H9 (cell line): ENCODE measurements around the gene GGT1. TPM values are rescaled to one million over a fixed set of nuclear protein-coding genes. Genes with fewer than 3 reads are reported as not detected.

ENCODE experiments used
- DNase-seq: peaks from one replicate; pipeline ENCODE4 v3.0.0-alpha.2; 2017
- H2AFZ ChIP-seq: one replicate; pipeline ENCODE4 v1.6.1; 2013; ENCODE audit warnings: mild to moderate bottlenecking, low read length, control low read depth, moderate library complexity
- H2AK5ac ChIP-seq: 2 replicates; pipeline ENCODE4 v1.6.1; 2013; ENCODE audit warnings: low read length, control low read depth, mixed read lengths; ENCODE audit not compliant: insufficient read length
- H2BK120ac ChIP-seq: one replicate; pipeline ENCODE4 v1.6.1; 2013; ENCODE audit warnings: low read depth, mild to moderate bottlenecking, low read length, control low read depth, inconsistent platforms; ENCODE audit not compliant: poor library complexity, severe bottlenecking
- H2BK12ac ChIP-seq: 2 replicates; pipeline ENCODE4 v1.6.1; 2013; ENCODE audit warnings: low read length, control low read depth, mixed read lengths, low read depth; ENCODE audit not compliant: insufficient read length
- H2BK15ac ChIP-seq: 2 replicates; pipeline ENCODE4 v1.6.1; 2013; ENCODE audit warnings: low read depth, low read length, control low read depth
- H2BK20ac ChIP-seq: one replicate; pipeline ENCODE4 v1.6.1; 2013; ENCODE audit warnings: low read depth, mild to moderate bottlenecking, low read length, control low read depth, inconsistent platforms; ENCODE audit not compliant: poor library complexity, severe bottlenecking
- H2BK5ac ChIP-seq: 2 replicates; pipeline ENCODE4 v1.6.1; 2013; ENCODE audit warnings: low read length, control low read depth, mixed read lengths; ENCODE audit not compliant: insufficient read length
- H3K14ac ChIP-seq: 2 replicates; pipeline ENCODE4 v1.6.1; 2013; ENCODE audit warnings: low read length, control low read depth; ENCODE audit not compliant: insufficient read depth
- H3K18ac ChIP-seq: 2 replicates; pipeline ENCODE4 v1.6.1; 2013; ENCODE audit warnings: low read depth, mild to moderate bottlenecking, mixed read lengths, low read length, control low read depth; ENCODE audit not compliant: insufficient read length
- H3K23ac ChIP-seq: 2 replicates; pipeline ENCODE4 v1.6.1; 2013; ENCODE audit warnings: low read length, control low read depth, mixed read lengths, low read depth; ENCODE audit not compliant: insufficient read length
- H3K23me2 ChIP-seq: 2 replicates; pipeline ENCODE4 v1.6.1; 2013; ENCODE audit warnings: low read depth, mild to moderate bottlenecking, mixed read lengths, low read length, control low read depth; ENCODE audit not compliant: insufficient read length, poor library complexity, severe bottlenecking
- H3K27ac ChIP-seq: 2 replicates; pipeline ENCODE4 v1.5.1; 2013; ENCODE audit warnings: low read length, control low read depth, mixed read lengths, low read depth; ENCODE audit not compliant: insufficient read length
- H3K27me3 ChIP-seq: 2 replicates; pipeline ENCODE4 v1.6.1; 2013; ENCODE audit warnings: low read length, control low read depth, inconsistent platforms; ENCODE audit not compliant: insufficient read depth
- H3K4ac ChIP-seq: 2 replicates; pipeline ENCODE4 v1.6.1; 2013; ENCODE audit warnings: low read depth, mild to moderate bottlenecking, control low read depth, inconsistent platforms, low read length, moderate library complexity
- H3K4me1 ChIP-seq: 2 replicates; pipeline ENCODE4 v1.6.1; 2013; ENCODE audit warnings: low read length, control low read depth, inconsistent platforms; ENCODE audit not compliant: insufficient read depth
- H3K4me2 ChIP-seq: 2 replicates; pipeline ENCODE4 v1.6.1; 2013; ENCODE audit warnings: low read length, control low read depth, mixed read lengths; ENCODE audit not compliant: insufficient read length, insufficient read depth
- H3K56ac ChIP-seq: 2 replicates; pipeline ENCODE4 v1.6.1; 2013; ENCODE audit warnings: low read depth, mild to moderate bottlenecking, mixed read lengths, low read length, control low read depth; ENCODE audit not compliant: insufficient read length
- H3K79me1 ChIP-seq: 2 replicates; pipeline ENCODE4 v1.6.1; 2013; ENCODE audit warnings: low read depth, mild to moderate bottlenecking, moderate library complexity, low read length, control low read depth, inconsistent platforms; ENCODE audit not compliant: insufficient read depth, poor library complexity, severe bottlenecking
- H3K79me2 ChIP-seq: 2 replicates; pipeline ENCODE4 v1.6.1; 2013; ENCODE audit warnings: low read length, control low read depth, inconsistent platforms; ENCODE audit not compliant: insufficient read depth
- H3K9ac ChIP-seq: 2 replicates; pipeline ENCODE4 v1.6.1; 2013; ENCODE audit warnings: low read length, control low read depth, mixed read lengths; ENCODE audit not compliant: insufficient read length; ENCODE audit errors: extremely low read depth
- H3K9me3 ChIP-seq: one replicate; pipeline ENCODE4 v1.6.1; 2013; ENCODE audit warnings: low read depth, low read length, inconsistent platforms; ENCODE audit not compliant: control insufficient read depth
- H3T11ph ChIP-seq: one replicate; pipeline ENCODE4 v1.6.1; 2013; ENCODE audit warnings: mild to moderate bottlenecking, low read length, control low read depth, inconsistent platforms
- H4K20me1 ChIP-seq: one replicate; pipeline ENCODE4 v1.6.1; 2013; ENCODE audit not compliant: control insufficient read depth, insufficient read length, insufficient read depth
- H4K5ac ChIP-seq: 2 replicates; pipeline ENCODE4 v1.6.1; 2013; ENCODE audit warnings: low read depth, mild to moderate bottlenecking, mixed read lengths, low read length, control low read depth; ENCODE audit not compliant: insufficient read length
- H4K8ac ChIP-seq: replicated peaks from 2 replicates; pipeline ENCODE4 v1.6.1; 2013; ENCODE audit warnings: low read length, control low read depth, mixed read lengths, low read depth; ENCODE audit not compliant: insufficient read length
- H4K91ac ChIP-seq: 2 replicates; pipeline ENCODE4 v1.6.1; 2013; ENCODE audit warnings: low read depth, mild to moderate bottlenecking, moderate library complexity, mixed read lengths, low read length, control low read depth; ENCODE audit not compliant: insufficient read length
- H3K27ac Mint-ChIP-seq, 3 experiments: 2 replicates in 2 of 3; 3 replicates in 1 of 3; pipeline ENCODE4 v1.8.0; 2020 to 2021; ENCODE audit warnings: mixed read lengths in 3 of 3, mild to moderate bottlenecking in 1 of 3, moderate library complexity in 1 of 3
- H3K27me3 Mint-ChIP-seq: 2 replicates; pipeline ENCODE4 v1.8.0; 2021; ENCODE audit warnings: low read depth, mild to moderate bottlenecking, moderate library complexity, mixed read lengths
- H3K36me3 Mint-ChIP-seq, 3 experiments: 2 replicates in 2 of 3; 3 replicates in 1 of 3; pipeline ENCODE4 v1.8.0; 2020 to 2021; ENCODE audit warnings: low read depth in 3 of 3, mixed read lengths in 3 of 3; ENCODE audit not compliant: insufficient read depth in 1 of 3
- H3K4me1 Mint-ChIP-seq, 2 experiments: 2 replicates each; pipeline ENCODE4 v1.8.0; 2020; ENCODE audit warnings: mixed read lengths in 2 of 2
- H3K4me3 Mint-ChIP-seq, 2 experiments: 2 replicates in 1 of 2; 3 replicates in 1 of 2; pipeline ENCODE4 v1.8.0; 2020 to 2021; ENCODE audit warnings: mild to moderate bottlenecking in 2 of 2, mixed read lengths in 2 of 2, moderate library complexity in 1 of 2
- H3K9me3 Mint-ChIP-seq, 2 experiments: 2 replicates in 1 of 2; 3 replicates in 1 of 2; pipeline ENCODE4 v1.8.0; 2020; ENCODE audit warnings: mild to moderate bottlenecking in 2 of 2, mixed read lengths in 2 of 2, moderate library complexity in 1 of 2
- WGBS: extraction: QIAGEN DNeasy Blood & Tissue Kit; methylation state at CpG from one replicate; pipeline ENCODE4 v1.1.7; 2013; ENCODE audit warnings: missing lambda C conversion rate, low lambda C conversion rate, mixed read lengths; ENCODE audit not compliant: insufficient read length; ENCODE audit errors: extremely low coverage; 5-methylcytosine and 5-hydroxymethylcytosine counted together
- total RNA-seq: library from RNA; stranded (reverse); gene quantifications from 2 replicates; pipeline ENCODE4 v1.2.1, GENCODE V29; 2021
- TF ChIP-seq, protein P1 (sequence below): fragments of 200-600 bp; sonication (generic); conservative IDR thresholded peaks from 3 replicates; pipeline ENCODE4 v1.8.0; 2021; ENCODE audit warnings: antibody characterized with exemption, mild to moderate bottlenecking

The GGT1 gene
- total RNA-seq, 1 experiment from 2014 or later = 20.5 TPM

- H3K9me3 Mint-ChIP-seq = no peaks in the 10 kb centered on the region
- Histone ChIP-seq H3K27ac (no peak overlapping the region), H3K27me3 (no peaks in the 10 kb centered on the region), H2BK15ac (no peak overlapping the region), H3K79me2 (no peaks in the 10 kb centered on the region), H3K4me1 (no peaks in the 10 kb centered on the region), H2BK120ac (no peak overlapping the region), H3K9ac (no peak overlapping the region), H4K20me1 (no peaks in the 10 kb centered on the region), H2AK5ac (no peak overlapping the region), H3K18ac (no peak overlapping the region), H3K79me1 (no peaks in the 10 kb centered on the region), H2BK5ac (no peak overlapping the region), H3K23me2 (no peaks in the 10 kb centered on the region), H3K23ac (no peak overlapping the region), H2AFZ (no peak overlapping the region), H2BK12ac (no peak overlapping the region), H4K91ac (no peak overlapping the region), H4K8ac (no peak overlapping the region), H3T11ph (no peak overlapping the region), H3K4ac (no peak overlapping the region), H2BK20ac (no peak overlapping the region), H3K56ac (no peak overlapping the region), H4K5ac (no peak overlapping the region), H3K9me3 (no peaks in the 10 kb centered on the region), H3K14ac (no peak overlapping the region), H3K4me2 (no peak overlapping the region)
- H3K27ac Mint-ChIP-seq = no peak overlapping the region
- H3K36me3 Mint-ChIP-seq = peaks cover 0 to 9% (median 6%) of the 10 kb centered on the region in 3 experiments; a peak in 3 of 7 replicates
- WGBS = no CpG with 5 or more reads among the region's 2 CpGs
- TF ChIP-seq, protein P1, sequence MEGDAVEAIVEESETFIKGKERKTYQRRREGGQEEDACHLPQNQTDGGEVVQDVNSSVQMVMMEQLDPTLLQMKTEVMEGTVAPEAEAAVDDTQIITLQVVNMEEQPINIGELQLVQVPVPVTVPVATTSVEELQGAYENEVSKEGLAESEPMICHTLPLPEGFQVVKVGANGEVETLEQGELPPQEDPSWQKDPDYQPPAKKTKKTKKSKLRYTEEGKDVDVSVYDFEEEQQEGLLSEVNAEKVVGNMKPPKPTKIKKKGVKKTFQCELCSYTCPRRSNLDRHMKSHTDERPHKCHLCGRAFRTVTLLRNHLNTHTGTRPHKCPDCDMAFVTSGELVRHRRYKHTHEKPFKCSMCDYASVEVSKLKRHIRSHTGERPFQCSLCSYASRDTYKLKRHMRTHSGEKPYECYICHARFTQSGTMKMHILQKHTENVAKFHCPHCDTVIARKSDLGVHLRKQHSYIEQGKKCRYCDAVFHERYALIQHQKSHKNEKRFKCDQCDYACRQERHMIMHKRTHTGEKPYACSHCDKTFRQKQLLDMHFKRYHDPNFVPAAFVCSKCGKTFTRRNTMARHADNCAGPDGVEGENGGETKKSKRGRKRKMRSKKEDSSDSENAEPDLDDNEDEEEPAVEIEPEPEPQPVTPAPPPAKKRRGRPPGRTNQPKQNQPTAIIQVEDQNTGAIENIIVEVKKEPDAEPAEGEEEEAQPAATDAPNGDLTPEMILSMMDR = no peak
- H3K27me3 Mint-ChIP-seq = no peaks in the 10 kb centered on the region; the same call in 1 of the 2 replicates
- DNase-seq = no peak
- no peak overlapping the region for H3K4me3 Mint-ChIP-seq
- peaks cover 0 to 2% of the 10 kb centered on the region in 2 experiments; a peak in 1 of 4 replicates for H3K4me1 Mint-ChIP-seq
Observed at GRCh38 chr22:24580276-24580675, 22.7 kb upstream of the GGT1 start.
